Left ventricle myocardium superior (tissue), 1 donor: ENCODE measurements around the gene SLC23A3. TPM values are rescaled to one million over a fixed set of nuclear protein-coding genes. Genes with fewer than 3 reads are reported as not detected.

Experiments
- ATAC-seq: fragments of 200-7000 bp; cut with Tn5 transposase; one replicate; pipeline ENCODE4 v1.9.1; 2020; ENCODE audit warnings: mild to moderate bottlenecking, moderate library complexity
- DNase-seq: peaks from one replicate; pipeline ENCODE4 v3.0.0-alpha.2; 2020
- intact Hi-C: fragments of 100-400 bp; cut with micrococcal nuclease; formaldehyde crosslinking; loops from one replicate; pipeline ENCODE4 v1.11.0; 2022
- total RNA-seq: library from RNA; stranded (reverse); fragmentation: NEBNext Ultra II Directional; extraction: Animal tissue kit (Norgen Biotek cat#: 25700); gene quantifications from one replicate; pipeline ENCODE4 v1.2.1, GENCODE V29; 2021
- donor health status: DM: no; HTN: yes; CAD: no; lungs with severe emphysema.

The SLC23A3 gene
- total RNA-seq, 1 donor from 2014 or later = 0.37 TPM

DNA sequence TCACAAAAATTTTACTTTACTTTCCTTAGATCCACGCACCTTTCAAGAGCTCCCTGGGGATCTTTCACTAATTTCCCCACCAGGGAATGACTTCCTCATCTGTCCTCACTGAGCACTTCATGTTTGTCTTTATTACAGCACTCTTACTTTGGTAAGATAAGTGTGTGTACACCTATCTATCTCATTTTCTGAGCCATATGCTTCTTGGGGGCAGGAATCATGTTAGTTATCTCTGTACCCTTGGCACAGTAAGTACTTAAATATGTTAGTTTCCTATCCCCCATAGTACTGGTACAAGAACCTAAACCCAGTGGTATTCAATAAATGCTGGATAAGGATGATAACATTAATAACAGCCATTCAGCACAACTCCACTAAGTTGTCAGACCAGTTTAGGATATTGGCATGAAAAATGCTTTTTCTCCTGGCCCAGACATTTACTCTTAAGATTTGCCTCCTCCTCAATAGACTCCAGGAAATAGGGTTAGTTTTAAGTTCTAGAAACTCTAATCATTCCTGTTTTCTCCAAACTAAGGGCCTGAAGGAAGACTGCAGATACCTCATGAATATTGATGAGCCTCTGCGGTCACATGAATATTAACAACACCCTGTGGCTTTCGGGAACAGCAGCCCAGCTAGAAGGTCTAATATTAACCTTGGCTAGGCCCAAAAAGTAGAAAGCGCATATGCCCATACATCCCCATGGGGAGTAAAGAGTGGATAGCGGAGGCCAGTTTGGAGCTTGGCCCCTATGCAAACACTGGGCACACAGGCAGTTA lies 47.4 kb downstream of the SLC23A3 start:
- no peak for ATAC-seq
- intact Hi-C loops = no loop called here
- DNase-seq = no peak

GRCh38 chr2:219120082-219120481 lies 49.7 kb downstream of the SLC23A3 start:
- intact Hi-C loops = no loop called here
- DNase-seq = no peak
- ATAC-seq = no peak

GRCh38 chr2:219119422-219120043 lies 50.3 kb downstream of the SLC23A3 start:
- intact Hi-C loops = loop anchor here (5.0 kb wide), 1 partner anchor 62 kb away; no protein-coding TSS in a partner anchor
- DNase-seq = peak; percentile 67
- ATAC-seq = peak; percentile 79

- DNase-seq = peak; percentile 46
- peak; percentile 78 for ATAC-seq
- intact Hi-C loops = loop anchor here (5.0 kb wide), 1 partner anchor 61 kb away; no protein-coding TSS in a partner anchor
These were observed 51.3 kb downstream of the SLC23A3 start for GRCh38 chr2:219118504-219118903.

GRCh38 chr2:219116776-219117646 lies 52.8 kb downstream of the SLC23A3 start:
- DNase-seq (no peak), ATAC-seq (no peak)
- intact Hi-C loops = loop anchor here (5.0 kb wide), 1 partner anchor 60 kb away; no protein-coding TSS in a partner anchor

- ATAC-seq = no peak
- intact Hi-C loops = no loop called here
- DNase-seq = no peak
These were observed 57.0 kb downstream of the SLC23A3 start for GRCh38 chr2:219112651-219113338.

DNA sequence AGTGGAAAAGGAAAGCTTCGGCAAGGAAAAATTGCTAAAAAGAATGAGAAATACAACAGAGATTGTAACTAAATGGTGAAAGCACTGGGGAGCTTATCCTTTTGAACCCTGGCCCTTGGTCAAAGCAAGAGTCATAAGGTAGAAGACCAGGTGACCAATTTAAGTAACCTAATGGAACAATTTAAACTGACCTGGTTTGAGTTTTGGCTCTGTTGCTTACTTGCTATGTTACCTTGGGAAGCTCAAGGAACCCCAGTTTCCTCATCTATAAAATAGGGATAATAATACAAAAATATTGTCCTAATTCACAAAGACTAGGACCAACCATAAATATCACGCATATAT lies 57.8 kb downstream of the SLC23A3 start:
- DNase-seq = no peak
- ATAC-seq = no peak
- intact Hi-C loops = no loop called here

Other genes starting within 250 kb of the SLC23A3 start
- not detected for gene CDK5R2, start 210.4 kb downstream of the SLC23A3 start, total RNA-seq
- gene FEV, start 184.8 kb downstream of the SLC23A3 start, total RNA-seq = not detected
- not detected for gene CRYBA2, start 176.6 kb downstream of the SLC23A3 start, total RNA-seq
- not detected for gene CFAP65, start 128.5 kb downstream of the SLC23A3 start, total RNA-seq
- not detected for gene IHH, start 109.1 kb downstream of the SLC23A3 start, total RNA-seq
- gene NHEJ1, start 9.2 kb downstream of the SLC23A3 start, total RNA-seq = 7.0 TPM
- 65.0 TPM for gene CNPPD1, start 6.9 kb upstream of the SLC23A3 start, total RNA-seq
- gene RETREG2, start 8.2 kb upstream of the SLC23A3 start, total RNA-seq = 41.1 TPM
- gene ZFAND2B, start 36.8 kb upstream of the SLC23A3 start, total RNA-seq = 20.3 TPM
- gene ABCB6, start 48.9 kb upstream of the SLC23A3 start, total RNA-seq = 28.2 TPM
- gene ATG9A, start 59.6 kb upstream of the SLC23A3 start, total RNA-seq = 81.8 TPM
- gene ANKZF1, start 59.8 kb upstream of the SLC23A3 start, total RNA-seq = 30.4 TPM
- 2.5 TPM for gene GLB1L, start 75.4 kb upstream of the SLC23A3 start, total RNA-seq
- gene STK16, start 75.5 kb upstream of the SLC23A3 start, total RNA-seq = 16.4 TPM
- not detected for gene TUBA4B, start 83.2 kb upstream of the SLC23A3 start, total RNA-seq
- 116 TPM for gene TUBA4A, start 83.9 kb upstream of the SLC23A3 start, total RNA-seq
- 74.9 TPM for gene DNAJB2, start 109.3 kb upstream of the SLC23A3 start, total RNA-seq
- gene PTPRN, start 139.4 kb upstream of the SLC23A3 start, total RNA-seq = not detected
- gene RESP18, start 162.7 kb upstream of the SLC23A3 start, total RNA-seq = not detected
- 74.8 TPM for gene DNPEP, start 217.9 kb upstream of the SLC23A3 start, total RNA-seq
- gene DES, start 248.3 kb upstream of the SLC23A3 start, total RNA-seq = 14,457 TPM